Cerebellar nuclear complex (tissue), 1 donor: ENCODE results near the gene PDE4D.
"Not testable (repeated sequence)": the region's sequence is repeated elsewhere in the genome, so short reads cannot be mapped to it uniquely, and the experiment has no call there.

ENCODE experiments used
- DNase-seq, 2 experiments: peaks; one replicate each; lab custom pipeline; 2025; lab: John Stamatoyannopoulos, UW

Gene PDE4D

DNA sequence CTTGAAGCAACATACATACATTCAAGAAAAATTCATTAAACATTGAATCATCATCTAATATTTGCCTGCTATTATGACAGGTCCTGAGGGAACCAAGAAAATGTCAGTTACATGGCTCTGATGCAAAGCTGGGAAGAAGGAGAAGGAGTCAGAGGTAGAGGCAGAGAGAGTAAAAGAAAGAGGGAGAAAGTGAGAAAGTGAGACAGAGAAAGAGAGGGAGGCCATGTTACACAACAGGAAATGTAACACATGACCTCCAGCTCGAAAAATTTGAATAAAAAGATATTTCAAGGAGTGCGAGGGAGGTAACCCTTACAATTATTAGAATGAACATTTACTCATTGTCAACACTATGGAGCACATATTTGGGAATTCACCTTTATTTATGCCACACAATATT, 189.7 kb downstream of the PDE4D start:
- DNase-seq: no peak

DNA sequence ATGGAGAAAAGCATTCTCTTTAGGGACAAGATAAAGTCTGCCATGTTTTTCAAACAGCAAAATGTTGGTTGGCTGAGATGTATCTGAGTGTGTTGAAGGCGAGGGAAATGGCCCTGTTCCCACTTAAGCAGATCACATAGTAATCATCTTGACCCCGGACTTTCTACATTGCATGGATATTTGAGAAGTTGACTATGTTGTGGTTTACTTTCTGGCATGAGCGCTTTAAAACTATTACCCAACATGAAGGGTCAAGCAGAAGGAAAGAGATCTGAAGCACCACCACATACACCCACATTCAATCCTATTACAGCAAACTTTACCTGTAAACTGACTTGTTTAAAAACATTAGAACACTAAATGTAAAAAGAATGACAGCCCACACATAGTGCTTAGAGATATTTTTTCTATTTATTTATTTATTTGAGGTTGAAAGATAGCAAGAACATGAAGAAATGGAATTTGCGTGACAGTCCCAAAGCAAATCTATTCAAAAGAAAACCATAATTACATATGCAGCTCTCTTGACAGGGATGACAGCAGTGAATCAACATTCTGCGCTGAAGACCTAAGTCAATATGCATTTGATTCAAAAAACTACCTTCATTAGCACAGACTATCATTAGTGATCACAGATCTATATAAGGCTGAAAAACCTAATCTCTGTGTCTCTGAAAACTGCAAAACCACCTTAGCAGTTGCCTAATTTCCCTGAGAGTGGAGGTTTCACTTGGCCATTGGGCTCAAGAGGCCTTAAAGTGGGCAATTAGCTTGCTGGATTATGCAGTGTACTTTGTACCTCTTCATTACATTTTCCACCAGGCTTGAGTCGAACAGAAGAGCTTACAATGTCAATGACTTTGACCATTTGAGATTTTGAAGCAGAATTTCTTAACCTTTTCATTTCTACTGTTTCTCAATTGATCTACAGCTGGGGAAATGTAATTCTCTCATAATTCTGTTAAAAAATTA, 195.0 kb downstream of the PDE4D start:
- DNase-seq: no peak

DNA sequence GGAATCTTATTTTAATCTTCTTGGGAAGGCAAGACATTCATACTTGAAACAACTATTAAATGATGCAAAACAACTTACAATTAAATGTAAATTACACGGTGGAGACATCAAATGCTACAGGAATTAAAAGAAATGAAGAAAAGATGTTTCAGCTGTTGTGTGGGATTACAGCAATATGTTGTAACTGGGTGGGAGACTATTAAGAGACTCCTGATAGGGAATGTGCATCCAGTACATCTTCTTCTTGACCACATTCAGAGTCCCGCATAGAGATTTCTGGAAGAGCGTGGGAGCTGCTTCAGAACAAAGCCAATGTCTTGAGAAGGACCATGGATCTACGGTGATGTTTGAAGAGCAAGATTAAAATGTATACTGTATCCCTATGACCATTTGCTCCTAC, 199.1 kb downstream of the PDE4D start:
- DNase-seq: no peak

DNA sequence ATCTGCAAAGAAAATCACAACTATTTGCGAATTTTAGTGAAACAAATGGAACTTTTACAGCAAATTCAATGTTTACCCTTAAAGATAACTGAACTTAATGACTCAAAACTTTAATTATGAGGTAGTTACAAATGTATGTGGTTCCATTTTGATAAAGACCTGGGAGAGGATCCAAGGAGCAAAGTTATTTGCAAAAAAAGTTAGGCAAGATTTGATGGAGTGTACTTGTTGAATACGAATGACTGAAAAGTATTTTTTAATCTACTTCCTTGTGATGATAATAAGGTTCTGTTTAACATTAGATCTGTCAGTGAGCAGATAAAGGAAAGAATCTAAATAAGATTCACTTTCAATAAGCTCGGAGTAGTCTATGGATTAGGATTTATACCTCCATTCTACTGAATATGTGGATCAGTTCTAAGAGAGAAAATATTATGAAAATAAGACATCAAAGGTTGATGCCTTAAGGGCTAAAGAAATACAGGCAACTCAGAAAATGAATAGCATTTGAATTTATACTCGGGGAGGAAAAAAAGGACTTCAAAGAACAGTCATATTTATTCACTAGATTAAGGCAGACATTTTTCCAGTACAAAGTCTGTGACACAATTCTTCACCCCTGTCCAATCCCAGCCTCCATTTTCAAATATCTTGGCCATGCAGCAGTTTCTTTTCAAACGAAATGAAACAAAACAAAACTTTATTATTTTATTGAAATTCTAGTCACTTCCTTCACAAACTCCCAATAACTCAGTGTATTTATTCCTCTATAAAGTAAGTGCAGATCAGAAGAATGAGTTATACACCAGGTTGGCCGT, 199.8 kb downstream of the PDE4D start:
- no peak for DNase-seq

DNA sequence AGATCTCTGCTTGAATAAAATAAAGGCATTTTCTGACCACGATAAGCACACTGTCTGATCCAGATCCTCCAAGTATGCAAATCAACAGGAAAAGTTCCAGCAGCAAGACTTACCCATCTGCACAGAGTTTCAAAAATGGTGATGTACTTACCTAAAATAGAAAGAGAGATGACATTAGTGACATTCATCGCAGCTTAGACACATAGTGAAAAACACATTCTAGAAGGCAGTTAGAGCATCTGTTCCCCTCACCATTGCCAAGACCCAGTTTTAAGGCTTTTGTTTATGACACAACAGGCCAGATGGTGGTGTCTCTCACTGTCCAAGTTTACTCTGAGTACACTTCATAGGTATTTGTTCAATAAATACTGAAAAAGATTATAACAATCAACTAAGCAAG, 207.7 kb downstream of the PDE4D start:
- DNase-seq: no peak

DNA sequence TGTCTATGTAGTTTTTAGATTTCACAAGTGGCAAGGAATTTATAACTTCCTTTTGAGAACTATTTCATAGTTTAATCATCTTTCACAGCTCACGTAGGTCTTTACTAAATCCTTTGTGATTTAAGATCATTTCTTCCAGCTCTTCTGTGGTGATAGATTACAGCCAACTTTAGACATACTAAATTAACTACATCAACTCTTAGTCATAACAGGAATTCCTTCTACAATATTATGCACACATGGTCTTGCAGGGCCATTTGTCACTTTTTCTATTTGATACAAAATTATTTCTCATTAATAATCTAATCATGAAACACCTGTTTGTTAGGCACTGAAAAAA, 208.4 kb downstream of the PDE4D start:
- DNase-seq: no peak

DNA sequence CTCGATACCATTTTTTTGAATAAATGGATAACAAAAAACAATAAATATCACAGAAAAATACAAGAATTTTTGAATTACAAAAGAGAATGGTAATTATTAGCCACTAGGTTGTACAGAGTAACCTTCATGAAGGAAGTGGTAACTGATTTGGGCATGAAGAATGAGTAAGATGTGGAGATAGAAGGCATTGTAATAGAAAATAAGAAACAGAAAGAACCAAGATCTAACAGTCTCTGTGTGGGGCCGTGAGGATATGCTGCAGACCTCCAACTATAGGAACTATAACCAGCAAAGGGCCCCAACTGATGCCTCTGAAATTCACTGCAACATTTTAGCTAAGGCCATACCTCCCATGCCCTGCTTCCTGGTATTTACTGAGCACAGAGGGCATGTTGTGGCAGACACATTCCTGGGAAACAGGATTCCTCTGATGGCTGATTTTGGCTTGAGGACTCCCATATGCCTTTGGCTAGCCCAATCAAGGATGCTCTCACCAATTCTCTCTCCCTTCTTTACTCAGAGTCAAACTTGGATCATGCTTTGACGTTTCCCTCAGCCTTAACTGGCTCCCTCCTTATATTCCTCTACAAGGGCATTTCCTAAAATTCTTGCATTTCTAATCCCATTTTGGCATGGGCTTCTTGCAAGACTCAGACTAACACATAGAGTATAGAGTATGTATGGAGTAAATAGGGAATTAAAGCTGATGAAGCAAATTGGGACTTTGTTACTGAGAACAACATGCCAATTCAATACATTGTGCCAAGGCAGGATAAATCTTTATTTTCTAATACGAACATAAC, 208.9 kb downstream of the PDE4D start:
- DNase-seq: no peak

DNA sequence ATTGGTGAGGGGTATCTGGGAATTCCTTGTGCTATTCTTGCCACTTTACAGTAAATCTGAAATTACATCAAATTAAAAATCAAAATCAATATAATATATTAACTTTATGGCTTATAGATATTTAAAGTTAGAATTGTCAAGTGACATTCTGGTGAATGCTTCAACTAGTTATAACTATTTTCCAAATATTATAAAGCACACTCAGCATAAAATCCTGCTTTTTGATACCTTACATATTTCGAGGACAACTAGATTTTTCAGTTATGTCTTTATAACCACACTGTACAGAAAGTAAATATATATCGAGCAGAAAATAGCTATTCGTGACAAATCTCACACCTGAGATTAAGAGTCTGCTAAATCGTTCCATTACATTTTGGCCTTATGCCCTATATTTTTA, 210.2 kb downstream of the PDE4D start:
- no peak for DNase-seq

DNA sequence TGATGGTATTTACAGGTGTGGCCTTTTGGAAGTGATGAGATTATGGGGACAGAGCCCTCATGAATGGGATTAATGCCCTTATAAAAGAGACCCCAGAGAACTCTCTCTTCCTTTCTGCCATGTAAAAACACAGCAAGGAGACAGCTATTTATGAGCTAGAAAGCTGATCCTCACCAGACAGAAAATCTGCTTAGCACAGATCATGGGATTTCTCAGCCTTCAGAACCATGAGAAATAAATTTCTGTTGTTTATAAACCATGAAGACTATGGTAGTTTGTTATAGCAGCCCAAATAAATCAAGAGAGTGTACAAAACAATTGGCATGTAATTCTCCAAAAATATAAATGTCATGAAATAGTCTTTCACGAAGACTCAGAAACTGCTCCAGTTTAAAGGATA, 211.0 kb downstream of the PDE4D start:
- DNase-seq: no peak

DNA sequence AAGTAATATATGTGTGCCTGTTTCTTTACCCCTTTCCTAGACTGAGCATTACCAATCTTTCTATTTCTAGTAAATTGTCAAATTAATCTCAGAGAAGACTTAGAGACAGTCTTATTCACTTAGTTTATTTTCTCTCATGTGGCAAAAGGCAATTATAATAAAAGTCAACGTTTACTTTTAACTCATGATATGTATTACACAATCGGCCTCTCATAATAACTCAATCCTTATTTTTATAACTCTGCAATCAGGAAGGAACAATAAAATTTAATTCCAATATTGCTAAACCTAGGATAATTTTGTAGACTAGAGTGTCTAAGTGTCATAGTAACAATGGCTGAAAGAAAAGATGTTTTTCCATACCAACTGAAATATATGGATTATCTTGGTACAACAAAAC, 214.6 kb downstream of the PDE4D start:
- DNase-seq: no peak

DNA sequence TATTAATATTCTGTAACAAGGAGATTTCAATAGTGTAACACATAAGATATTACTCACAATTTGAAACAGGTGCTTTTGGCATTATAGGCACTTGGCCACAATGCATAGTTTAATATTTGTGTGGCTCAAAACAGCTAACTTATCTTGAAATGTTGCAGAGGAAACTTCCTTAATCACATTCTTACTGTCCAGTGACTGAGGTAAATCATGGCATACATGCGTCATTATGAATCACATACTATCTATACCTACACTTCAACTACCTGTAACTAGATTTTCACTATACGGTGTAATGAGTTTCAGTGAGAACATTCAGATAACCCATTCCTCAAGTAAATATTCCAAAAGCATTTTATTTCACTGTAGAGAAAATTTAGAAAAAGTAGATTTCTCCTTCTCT, 218.8 kb downstream of the PDE4D start:
- DNase-seq: no peak

DNA sequence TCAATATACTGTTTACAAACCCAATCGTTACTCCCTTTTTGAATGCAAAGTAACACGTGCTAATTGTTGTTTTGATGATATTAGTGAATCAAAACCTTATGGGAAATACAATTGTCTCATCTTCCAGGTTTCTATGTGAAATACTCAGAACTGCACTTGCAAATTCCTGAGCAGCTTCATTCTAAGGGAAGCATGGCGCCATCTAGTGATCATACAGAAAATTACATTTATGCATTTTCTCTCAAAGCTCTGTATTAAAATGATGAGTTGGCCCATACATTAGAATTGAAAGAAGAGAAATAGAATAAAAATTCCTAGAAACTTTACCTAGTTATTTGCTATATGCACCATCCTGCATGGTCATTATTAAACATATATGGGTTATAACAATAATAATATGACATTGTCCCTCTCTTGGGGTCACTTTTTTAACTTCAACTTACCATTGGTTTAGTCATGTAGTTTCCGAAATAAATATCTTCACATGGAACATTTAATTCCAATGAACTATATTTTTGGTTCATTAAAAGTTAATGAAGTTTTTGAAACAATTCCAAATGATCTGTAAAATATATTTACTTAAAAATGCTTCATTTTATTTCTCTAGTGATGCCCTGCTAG, 220.0 kb downstream of the PDE4D start:
- DNase-seq: peak in 1 of 2 experiments; percentile 4

DNA sequence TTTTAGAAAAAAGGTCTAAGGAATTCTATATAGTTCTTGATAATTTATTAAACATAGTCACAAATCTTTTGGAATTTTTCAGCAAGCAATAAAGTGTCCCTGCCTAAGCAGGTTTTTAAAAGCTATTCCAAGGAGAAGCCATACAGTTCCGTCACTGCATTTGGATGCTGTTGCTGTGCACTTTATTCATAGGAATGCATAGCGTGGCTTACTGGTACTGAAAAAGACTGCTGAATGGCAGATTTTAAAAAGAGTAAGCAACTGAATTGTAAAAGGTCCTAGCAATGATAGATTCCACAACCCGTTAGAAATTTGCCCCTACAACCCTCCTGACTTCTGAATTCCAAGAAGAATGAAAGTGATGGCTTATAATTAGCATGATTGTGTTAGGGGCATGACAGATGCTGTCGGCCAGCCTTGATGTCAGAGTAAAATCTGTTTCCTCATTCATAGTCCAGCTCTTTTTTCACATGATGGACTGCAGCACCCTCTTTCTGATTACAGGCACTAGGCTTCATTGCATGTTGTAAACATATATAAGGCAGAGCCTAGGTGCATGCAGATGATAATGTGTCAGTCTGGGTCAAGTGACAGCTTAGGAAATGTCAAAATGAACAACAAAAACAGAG, 227.0 kb downstream of the PDE4D start:
- DNase-seq: no peak

DNA sequence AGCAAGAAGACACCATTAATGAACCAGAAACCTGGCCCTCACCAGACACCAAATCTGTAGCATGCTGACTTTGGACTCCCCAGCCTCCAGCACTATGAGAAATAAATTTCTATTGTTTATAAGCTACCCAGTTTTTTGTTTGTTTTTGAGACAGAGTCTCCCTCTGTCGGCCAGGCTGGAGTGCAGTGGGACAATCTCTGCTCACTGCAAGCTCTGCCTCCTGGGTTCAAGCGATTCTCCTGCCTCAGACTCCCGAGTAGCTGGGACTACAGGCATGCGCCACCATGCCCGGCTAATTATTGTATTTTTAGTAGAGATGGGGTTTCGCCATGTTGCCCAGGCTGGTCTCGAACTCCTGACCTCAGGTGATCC, 227.7 kb downstream of the PDE4D start:
- not testable (repeated sequence) for DNase-seq

DNA sequence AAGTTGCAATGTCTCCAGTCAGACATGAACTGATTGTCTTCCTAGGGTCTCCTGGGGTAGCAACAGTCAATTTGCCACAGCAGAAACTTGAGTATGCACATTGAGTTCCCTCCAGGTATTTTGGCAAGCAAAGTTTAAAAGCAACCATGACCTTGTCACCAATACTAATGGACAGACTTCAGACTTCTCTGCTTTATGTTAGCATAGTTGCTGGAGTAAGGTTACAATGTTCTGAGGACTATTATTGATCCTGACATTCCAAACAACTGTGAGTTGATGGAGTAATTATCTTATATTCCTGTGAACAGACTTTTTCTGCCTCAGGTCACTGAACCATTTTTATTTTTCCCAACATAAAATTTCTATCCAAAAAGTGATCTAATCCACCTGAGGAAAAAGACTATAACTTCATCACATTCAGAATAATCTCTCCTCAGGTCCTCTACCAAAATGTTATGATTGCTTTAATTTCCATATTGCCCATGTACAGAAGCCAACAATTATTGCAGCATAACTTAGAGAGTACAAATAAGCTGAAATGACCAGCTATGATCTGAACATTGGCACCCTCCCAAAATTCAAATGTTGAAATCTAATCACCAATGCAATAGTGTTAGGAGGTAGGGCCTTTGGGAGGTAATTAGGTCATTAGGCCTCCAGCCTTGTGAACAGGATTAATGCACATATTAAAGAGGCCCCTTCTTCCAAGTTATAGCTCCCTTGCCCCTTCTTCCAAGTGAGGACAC, 228.3 kb downstream of the PDE4D start:
- DNase-seq: no peak

DNA sequence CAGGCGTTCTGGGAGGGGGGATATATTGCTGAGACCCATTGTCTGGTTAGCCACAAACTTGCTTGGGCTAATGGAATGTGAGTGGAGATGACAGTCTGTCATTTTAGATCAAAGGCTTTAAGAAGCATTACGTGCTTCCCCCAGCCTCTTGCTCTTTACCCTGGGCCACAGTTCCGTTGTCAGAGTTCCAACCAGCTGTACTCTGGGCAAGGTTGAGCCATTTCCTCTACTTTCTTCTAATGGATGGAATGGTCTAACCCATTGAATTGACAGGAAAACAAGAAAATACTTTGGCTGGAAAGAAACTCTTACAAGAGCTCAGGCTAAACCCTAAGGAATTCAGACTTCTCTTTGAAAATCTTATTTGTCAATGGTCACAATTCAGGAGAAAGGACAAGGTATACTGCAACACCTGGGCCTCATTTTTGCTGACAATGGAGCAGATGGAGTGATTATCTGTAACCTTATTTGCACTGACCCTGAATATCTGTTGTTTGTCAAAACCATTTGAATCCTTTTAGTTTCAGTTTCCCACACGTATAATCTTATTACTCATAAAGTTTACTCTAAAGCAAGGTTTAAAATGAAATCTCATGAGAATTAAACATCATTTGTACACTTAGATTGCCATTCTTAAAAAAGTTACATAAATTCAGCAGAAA, 231.4 kb downstream of the PDE4D start:
- DNase-seq: no peak

DNA sequence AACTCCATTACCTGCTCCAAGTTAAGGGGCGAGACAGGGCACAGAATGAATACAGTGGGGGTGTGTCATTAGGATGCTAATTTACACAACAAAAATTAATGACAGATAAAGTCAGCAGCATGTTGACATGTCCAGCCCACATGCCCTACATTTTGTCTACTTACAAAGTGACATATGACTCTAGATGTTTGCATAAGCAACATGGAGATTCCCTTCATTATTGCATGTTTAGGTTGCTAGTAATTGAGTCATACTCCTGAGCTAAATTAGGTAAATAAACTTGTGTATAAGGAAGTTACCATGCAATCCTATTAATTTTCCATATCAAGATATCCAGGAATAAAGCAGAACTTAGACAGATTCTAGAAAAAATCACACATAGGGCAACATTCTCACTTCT, 232.2 kb downstream of the PDE4D start:
- DNase-seq: no peak

DNA sequence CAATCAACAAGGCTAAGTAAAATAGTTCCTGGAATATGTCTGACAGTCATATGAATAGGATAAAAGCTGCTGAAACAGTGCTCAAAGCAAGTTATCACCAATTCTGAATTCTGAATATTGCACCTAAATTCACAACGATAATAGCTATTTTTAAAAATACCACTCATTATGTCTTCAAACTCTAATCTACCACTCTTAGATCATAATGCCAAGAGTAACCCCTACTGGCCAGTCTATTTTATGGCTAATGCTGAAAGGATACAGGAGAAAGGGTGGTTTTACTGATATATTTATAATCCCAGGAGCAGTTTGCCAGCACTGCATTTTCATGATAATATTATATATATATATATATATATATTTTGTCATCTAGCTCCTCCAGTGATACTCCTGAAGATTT, 232.8 kb downstream of the PDE4D start:
- no peak for DNase-seq

DNA sequence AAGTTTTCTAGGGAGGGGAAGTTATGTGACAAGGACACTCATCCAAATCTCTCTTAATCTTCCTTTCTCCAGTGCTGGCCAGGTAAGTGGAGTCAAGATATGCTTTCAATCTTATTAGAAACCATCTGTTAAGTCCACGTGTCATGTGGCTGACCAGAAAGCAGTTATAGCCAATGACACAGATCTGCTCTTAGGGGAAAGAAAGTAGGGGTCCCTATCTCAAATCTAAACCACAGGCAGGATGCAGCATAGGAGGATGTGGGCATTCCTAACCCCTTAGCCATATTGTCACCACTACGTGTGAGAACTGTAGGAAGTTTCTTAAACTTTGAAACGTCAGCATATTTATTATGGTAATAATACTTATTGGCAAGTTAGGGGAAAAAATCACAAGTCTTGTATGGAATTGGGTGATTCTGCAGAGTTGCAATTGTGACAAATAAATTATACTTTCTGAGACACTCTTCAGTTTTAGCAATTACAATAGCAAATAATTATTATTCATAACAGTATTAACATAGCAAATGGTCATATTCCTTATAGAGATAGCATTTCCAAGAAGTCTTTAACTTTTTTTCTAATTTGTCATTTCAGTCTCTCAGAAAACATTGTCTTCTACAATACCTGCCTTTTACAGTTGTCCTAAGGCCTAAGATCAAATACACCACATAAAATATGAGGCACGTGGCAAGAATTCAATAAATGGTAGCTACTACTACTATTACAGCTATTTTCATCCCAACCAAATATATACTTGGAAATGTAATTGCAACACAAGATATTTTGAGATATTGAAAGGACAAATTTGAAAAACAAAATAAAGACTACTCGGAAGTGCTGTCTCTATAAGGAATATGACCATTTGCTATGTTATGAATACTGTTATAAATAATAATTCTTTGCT, 236.9 kb downstream of the PDE4D start:
- DNase-seq: no peak
